Measurements from ENCODE around the gene CD36.

CD36 gene

GRCh38 chr7:80721883-80722615 is 83.6 kb downstream of the CD36 start:
- TF ChIP-seq GATA3 (IDR thresholded peaks at IDR 0.05; ENCODE audit: low read depth, low read length) (no peak), GATA2 (IDR thresholded peaks at IDR 0.05; ENCODE audit: low read depth, low read length) (no peak)

- no peak for TF ChIP-seq GATA2 (IDR thresholded peaks at IDR 0.05; ENCODE audit: low read depth, low read length)
- TF ChIP-seq GATA3 (IDR thresholded peaks at IDR 0.05; ENCODE audit: low read depth, low read length), result no peak
Measured at GRCh38 chr7:80722616-80723195, 84.3 kb downstream of the CD36 start.

DNA sequence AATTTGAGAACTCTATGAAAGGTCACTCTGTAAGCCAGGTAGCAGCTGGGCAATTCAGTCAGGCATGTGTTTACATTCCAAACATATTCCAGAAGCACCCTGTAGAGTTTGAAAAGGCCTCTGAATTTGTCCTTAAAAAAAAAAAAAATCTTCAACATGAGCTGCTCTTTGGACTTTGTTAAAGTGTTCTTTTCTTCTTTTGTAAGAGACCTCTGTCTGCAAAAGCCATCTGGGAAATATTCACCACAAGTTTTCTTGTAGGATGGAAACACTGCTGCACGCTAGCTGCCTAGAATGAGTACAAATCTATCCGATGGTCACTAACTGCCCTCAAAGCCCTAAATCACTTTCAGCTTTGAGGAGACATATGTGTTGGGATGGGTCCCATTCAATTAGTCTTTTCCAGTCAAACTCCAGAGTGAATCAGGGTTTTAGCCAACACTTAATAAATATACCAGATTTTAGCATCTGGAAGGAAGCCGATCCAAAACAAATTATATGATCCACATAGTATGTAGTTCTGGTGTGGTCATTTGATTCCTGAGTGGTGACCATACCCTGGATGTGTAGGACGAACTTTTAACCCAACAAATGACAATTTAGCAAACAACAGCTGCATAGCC is 85.9 kb downstream of the CD36 start:
- no peak for TF ChIP-seq GATA3 (IDR thresholded peaks at IDR 0.05; ENCODE audit: low read depth, low read length)
- TF ChIP-seq GATA2 (IDR thresholded peaks at IDR 0.05; ENCODE audit: low read depth, low read length), result no peak

GRCh38 chr7:80725181-80725611 is 86.8 kb downstream of the CD36 start:
- no peak for TF ChIP-seq GATA2 (IDR thresholded peaks at IDR 0.05; ENCODE audit: low read depth, low read length)
- no peak for TF ChIP-seq GATA3 (IDR thresholded peaks at IDR 0.05; ENCODE audit: low read depth, low read length)
